Measurements from ENCODE around the gene CCL21. TPM values are rescaled to one million over a fixed set of nuclear protein-coding genes. Genes with fewer than 3 reads are reported as not detected.

CCL21 gene
- polyA plus RNA-seq, 3 donors = 8.4 to 33.3 (median 21.8) TPM

DNA sequence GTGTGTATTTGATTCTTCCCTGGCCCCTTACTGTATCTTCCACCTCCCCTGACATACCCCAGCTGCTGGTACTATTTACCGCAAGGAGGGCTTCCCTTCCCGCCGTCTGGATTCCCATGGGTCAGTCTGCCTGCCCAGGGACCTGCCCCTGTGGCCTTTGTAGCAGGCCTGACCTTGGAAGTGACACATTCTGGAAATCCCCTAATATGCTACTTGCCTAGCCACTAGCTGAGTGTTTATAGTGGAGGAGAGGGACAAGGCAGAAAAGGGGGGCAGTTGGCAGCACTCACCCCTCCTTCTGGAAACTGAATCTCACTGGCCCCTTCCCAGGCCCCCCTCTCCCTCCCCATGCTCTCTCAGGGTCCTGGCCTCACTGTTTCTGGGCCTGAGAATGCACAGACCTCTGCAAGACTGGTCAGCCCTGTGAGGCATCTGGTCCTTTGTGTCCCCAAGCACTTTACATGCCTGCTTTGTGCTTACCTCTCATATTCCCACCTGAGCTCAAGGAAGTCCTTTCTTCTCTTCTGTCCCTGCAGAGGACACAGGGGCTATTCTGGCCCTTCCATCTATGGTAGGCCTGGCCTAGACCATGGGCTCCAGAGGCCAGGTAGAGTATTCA lies 8.2 kb upstream of the CCL21 start:
- no peak for DNase-seq (ENCODE audit: extremely low read depth in 1 of 11, low read depth in 9 of 11, low spot score in 4 of 11)

DNA sequence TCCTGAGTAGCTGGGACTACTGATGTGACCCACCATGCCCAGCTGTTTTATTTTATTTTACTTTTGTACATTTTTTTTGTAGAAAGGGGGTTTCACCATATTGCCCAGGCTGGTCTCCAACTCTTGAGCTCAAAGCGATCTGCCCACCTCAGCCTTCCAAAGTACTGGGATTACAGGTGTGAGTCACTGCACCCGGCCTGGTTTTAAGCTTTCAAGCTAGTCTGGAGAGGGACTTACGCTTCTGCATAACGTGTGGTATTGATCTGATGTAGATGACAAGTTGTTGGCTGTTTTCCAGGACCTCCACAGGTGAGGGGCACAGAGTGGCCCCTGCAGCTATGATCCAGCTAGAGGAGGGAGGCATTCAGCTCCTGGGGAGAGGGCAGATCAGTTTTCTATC lies 6.8 kb upstream of the CCL21 start:
- no peak for DNase-seq (ENCODE audit: extremely low read depth in 1 of 11, low read depth in 9 of 11, low spot score in 4 of 11)

DNA sequence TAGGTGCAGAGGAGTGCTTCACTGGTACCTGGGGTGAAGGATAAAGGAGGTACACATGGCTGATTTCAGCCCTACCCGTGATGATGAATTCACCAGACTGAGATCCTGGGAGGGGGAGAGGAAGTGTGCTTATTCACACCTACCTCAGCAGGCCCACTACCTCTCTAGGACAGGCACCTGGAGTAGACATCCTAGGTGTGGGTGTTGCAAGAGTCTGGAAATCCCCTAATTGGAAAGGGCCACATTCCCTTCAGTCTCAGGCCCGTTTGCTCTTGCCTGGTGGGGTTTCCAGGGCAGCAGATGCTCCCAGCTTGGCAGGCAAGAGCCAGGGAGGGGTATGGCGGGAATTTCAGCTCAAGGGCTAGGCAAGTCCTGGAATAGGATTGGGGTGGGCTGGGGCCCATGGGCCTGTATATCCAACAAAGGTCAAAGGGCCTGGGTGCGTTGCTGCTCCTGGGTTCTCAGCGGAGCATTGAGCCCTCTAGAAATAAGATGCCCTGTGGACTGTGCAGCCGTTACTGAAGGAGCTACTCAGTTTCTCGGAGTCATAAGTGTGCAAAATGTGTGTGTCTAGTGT lies 5.8 kb upstream of the CCL21 start:
- DNase-seq (ENCODE audit: extremely low read depth in 1 of 11, low read depth in 9 of 11, low spot score in 4 of 11) = no peak

DNA sequence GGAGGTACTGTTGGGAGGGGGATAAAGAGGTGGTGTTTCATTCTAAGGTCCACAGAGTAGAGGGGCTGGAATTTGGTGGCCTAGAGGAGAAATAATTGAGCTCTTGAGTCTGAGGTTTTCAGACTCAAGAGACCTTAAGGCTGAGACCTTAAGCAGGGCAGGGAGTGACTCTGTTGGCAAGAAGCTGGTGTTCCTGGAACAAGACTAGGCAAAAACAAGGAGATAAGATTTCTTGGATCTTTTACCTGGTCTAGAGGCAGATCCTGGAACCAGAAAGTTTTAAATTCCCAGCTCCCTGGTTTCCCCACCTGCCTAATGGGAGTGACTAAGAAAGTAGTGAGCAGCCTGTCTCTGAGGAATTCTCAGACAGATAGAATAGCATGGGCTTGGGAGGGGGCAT lies 4.1 kb upstream of the CCL21 start:
- no peak for DNase-seq (ENCODE audit: extremely low read depth in 1 of 11, low read depth in 9 of 11, low spot score in 4 of 11)

DNA sequence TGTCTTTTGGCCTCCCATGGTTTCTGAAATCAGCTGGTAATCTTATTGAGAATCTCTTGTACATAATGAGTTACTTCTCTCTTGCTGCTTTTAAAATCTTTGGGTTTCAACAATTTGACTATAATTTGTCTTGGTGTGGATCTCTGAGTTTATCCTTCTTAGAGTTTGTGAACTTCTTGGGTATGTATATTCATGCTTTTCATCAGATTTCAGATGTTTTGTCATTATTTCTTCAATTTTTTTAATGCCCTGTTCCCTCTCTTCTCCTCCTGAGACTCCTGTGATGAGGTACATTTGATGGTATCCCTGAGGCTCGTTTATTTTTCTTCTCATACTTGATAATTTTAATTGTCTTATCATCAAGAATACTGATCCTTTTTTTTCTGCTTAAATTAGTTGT lies 2.2 kb upstream of the CCL21 start:
- no peak for DNase-seq (ENCODE audit: extremely low read depth in 1 of 11, low read depth in 9 of 11, low spot score in 4 of 11)

DNA sequence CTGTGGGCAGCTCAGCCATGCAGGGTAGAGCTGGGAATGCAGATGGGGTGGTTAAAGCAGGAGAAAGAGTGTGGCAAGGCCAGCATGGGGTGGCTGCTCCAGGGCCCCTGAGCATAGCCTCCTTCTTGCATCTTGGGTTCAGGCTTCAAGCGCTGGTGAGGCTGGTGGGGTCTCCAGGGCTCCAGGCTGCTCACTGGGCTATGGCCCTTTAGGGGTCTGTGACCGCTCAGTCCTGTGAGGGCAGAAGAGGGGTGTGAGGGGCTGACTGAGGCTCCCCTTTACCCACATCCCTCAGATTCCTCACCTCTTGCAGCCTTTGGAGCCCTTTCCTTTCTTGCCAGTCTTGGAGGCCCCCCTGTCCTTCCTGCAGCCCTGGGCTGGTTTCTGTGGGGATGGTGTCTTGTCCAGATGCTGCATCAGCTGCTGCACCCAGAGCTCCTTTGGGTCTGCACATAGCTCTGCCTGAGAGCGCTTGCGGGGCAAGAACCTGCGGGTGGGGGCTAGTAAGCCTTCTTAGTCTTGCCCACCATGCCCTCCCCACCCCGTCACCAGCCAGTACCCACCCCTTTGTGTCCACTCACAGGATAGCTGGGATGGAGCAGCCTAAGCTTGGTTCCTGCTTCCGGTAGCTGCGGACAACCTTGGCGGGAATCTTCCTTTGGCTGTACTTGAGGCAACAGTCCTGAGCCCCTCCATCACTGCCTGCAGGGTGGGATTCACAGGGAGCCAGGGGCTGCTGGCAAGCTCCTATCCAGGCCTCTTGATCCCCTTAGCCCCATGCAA lies 549 bp downstream of the CCL21 start:
- no peak for DNase-seq (ENCODE audit: extremely low read depth in 1 of 11, low read depth in 9 of 11, low spot score in 4 of 11)

- no peak for DNase-seq (ENCODE audit: extremely low read depth in 1 of 11, low read depth in 9 of 11, low spot score in 4 of 11)
Measured at GRCh38 chr9:34707130-34707529, 2.8 kb downstream of the CCL21 start.

- DNase-seq (ENCODE audit: extremely low read depth in 1 of 11, low read depth in 9 of 11, low spot score in 4 of 11) = peak; percentile 40 to 81 (median 66)
Measured at GRCh38 chr9:34701769-34702736, 7.9 kb downstream of the CCL21 start.

DNA sequence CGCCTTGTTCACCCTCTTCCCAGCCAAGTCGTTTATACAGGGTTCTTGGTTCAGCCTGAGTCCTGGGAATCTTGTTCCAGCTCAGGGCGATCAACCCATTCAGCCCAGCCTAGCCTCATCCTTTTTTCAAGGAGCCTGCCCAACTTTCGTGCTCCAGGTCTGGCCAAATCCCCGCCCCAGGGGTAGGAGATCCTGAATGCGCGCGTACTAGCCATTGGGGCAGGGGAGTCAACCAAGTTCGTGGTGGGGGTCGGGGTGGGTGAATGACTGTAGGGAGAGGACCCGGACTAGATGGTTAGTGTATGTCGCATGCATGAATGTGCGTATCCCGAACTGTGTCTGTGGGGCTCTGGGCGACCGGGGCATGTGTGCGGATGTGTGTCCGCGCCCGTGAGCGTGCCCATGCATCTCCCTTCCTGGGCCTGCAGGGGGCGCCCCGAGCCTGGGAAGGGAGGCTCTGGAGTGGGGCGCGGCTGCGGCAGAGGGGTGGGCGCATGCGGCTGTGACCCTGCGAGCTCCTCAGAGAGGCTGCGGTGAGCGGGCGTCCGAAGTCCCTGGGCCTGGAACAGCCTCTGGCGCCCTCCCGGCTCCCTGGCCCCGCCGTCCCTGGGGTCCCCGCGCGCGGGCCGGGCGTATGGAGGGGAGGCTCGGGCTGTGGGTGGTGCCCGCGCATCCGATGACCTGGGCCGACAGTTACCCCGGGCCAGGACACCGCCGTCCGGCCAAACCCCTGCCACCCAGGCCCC lies 8.7 kb downstream of the CCL21 start:
- DNase-seq (ENCODE audit: extremely low read depth in 1 of 11, low read depth in 9 of 11, low spot score in 4 of 11) = peak in 8 of 11 donors; percentile 37 to 73 (median 60)

- DNase-seq (ENCODE audit: extremely low read depth in 1 of 11, low read depth in 9 of 11, low spot score in 4 of 11) = no peak
Measured at GRCh38 chr9:34694811-34695210, 15.1 kb downstream of the CCL21 start.

GRCh38 chr9:34693560-34693959 lies 16.4 kb downstream of the CCL21 start:
- no peak for DNase-seq (ENCODE audit: extremely low read depth in 1 of 11, low read depth in 9 of 11, low spot score in 4 of 11)

DNA sequence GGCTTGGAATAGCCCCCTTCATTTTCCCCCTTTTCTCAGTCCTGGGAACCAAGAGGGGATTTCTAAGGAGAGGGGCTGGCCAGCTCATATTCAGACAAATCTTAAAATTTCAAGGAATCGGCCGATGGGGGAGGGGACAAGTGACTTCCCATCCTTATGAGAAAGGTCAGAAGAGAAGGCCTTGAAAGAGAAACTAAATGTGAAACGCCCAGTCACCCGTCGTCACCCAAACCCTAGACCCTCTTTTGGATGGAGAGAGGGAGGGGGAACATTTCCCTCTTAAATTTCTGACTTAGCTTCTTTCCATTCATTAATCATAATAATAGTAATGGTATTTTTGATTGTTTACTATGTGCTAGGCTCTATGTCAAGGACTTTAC lies 18.0 kb downstream of the CCL21 start:
- DNase-seq (ENCODE audit: extremely low read depth in 1 of 11, low read depth in 9 of 11, low spot score in 4 of 11) = no peak

DNA sequence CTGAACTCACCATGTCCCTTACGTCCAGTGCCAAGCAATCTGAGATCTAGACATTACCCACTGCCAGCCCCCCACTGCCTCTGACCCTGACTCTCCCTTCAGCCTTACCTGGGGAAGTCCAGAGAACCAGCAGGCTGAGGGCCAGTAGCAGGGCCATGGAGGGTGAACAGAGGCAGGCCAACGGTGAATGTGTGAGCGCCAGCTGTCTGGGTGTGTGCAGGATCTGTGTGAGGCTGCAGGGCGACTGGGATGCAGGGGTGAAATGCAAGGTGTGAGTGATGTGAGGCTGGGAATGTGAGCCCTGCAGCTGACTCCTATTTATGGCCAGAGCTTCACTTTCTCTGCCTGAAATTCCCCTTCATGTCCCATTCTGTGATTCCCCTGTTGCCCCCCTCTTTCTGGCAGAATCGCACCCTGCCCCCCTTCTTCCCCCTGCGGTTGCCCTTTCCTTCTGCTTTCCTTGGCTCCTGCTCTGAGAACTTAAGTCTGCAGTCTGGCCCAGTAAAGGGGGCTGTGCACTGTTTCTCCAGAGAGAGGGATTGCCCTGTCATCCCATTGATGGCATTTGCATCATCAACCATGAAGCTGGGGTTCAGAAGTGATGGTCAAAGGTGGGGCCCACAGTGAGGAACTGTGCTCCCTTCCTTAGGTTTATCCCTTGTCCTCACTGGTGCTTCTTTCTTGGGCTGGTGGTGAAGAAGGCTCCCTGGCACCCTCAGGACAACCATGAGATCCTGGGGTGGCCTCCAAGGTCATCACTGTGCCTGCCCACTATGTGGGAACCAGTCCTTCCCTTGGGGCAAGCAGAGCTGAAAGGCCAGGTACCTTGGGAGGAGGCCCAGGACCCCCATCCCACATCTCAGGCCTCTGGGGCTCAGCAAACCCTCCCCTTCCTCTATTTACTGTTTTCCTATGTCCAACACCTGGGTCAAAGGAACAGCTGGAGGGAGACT lies 18.7 kb downstream of the CCL21 start, which contains the start of gene CCL19:
CCL19 (minus strand) TSS at position 294 of the 953 bp plus-strand sequence; CDS start at position 157, 137 bp downstream.
- no peak for DNase-seq (ENCODE audit: extremely low read depth in 1 of 11, low read depth in 9 of 11, low spot score in 4 of 11)

DNA sequence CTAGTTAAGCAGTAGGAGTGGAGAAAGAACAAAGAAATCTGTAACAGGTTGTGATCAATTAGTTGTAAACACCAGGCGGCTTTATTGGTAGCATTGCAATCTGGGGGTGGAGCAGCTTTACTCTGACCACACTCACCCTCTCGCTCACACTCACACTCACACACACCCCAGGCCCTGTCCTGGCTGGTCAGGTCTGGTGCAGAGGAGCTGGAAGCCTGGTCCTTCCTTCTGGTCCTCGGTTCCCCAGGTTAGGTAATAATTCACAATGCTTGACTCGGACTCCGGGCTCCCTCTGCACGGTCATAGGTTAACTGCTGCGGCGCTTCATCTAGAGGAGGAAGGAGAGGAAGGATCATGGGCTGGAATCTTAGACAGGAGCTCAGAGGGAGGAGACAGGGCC lies 20.4 kb downstream of the CCL21 start:
- no peak for DNase-seq (ENCODE audit: extremely low read depth in 1 of 11, low read depth in 9 of 11, low spot score in 4 of 11)

- DNase-seq (ENCODE audit: extremely low read depth in 1 of 11, low read depth in 9 of 11, low spot score in 4 of 11) = no peak
Measured at GRCh38 chr9:34689116-34689470, 20.8 kb downstream of the CCL21 start.

GRCh38 chr9:34688329-34689115 lies 21.4 kb downstream of the CCL21 start:
- DNase-seq (ENCODE audit: extremely low read depth in 1 of 11, low read depth in 9 of 11, low spot score in 4 of 11) = no peak
